ENCODE data around the gene MASP1.

MASP1 gene

GRCh38 chr3:187264021-187264420, 27.5 kb downstream of the MASP1 start:
- in situ Hi-C loops (cut with HindIII; ENCODE audit: low pct_ligation_motif_present, low sequenced_read_pairs), result no loop called here
- TF ChIP-seq CTCF (IDR thresholded peaks at IDR 0.05; ENCODE audit: low read depth, low read length, missing control alignments), result no peak
- peak overlapping the region; percentile 58 for H3K27ac ChIP-seq
- H3K4me3 ChIP-seq (ENCODE audit: low read depth, low read length), result no peak overlapping the region
- no peaks in the 10 kb centered on the region for H3K27me3 ChIP-seq (replicated peaks)
- peak; percentile 76 for DNase-seq
- H3K36me3 ChIP-seq (replicated peaks), result no peaks in the 10 kb centered on the region

- no peak for TF ChIP-seq CTCF (IDR thresholded peaks at IDR 0.05; ENCODE audit: low read depth, low read length, missing control alignments)
- H3K27me3 ChIP-seq (replicated peaks), result no peaks in the 10 kb centered on the region
- H3K27ac ChIP-seq, result peak overlapping the region; percentile 58
- no peak overlapping the region for H3K4me3 ChIP-seq (ENCODE audit: low read depth, low read length)
- H3K36me3 ChIP-seq (replicated peaks), result no peaks in the 10 kb centered on the region
- DNase-seq, result no peak
- in situ Hi-C loops (cut with HindIII; ENCODE audit: low pct_ligation_motif_present, low sequenced_read_pairs), result no loop called here
Observed at GRCh38 chr3:187263270-187263669, 28.3 kb downstream of the MASP1 start.

GRCh38 chr3:187262360-187262759, 29.2 kb downstream of the MASP1 start:
- no peak for TF ChIP-seq CTCF (IDR thresholded peaks at IDR 0.05; ENCODE audit: low read depth, low read length, missing control alignments)
- Histone ChIP-seq H3K4me3 (ENCODE audit: low read depth, low read length) (no peak overlapping the region), H3K27ac (no peak overlapping the region), H3K27me3 (replicated peaks) (no peaks in the 10 kb centered on the region), H3K36me3 (replicated peaks) (no peaks in the 10 kb centered on the region)
- no peak for DNase-seq
- in situ Hi-C loops (cut with HindIII; ENCODE audit: low pct_ligation_motif_present, low sequenced_read_pairs), result no loop called here

GRCh38 chr3:187261541-187261969, 30.0 kb downstream of the MASP1 start:
- no peak for DNase-seq
- H3K36me3 ChIP-seq (replicated peaks), result no peaks in the 10 kb centered on the region
- TF ChIP-seq CTCF (IDR thresholded peaks at IDR 0.05; ENCODE audit: low read depth, low read length, missing control alignments), result no peak
- no peak overlapping the region for H3K4me3 ChIP-seq (ENCODE audit: low read depth, low read length)
- no peak overlapping the region for H3K27ac ChIP-seq
- in situ Hi-C loops (cut with HindIII; ENCODE audit: low pct_ligation_motif_present, low sequenced_read_pairs), result no loop called here
- H3K27me3 ChIP-seq (replicated peaks), result no peaks in the 10 kb centered on the region

GRCh38 chr3:187259171-187259570, 32.4 kb downstream of the MASP1 start:
- no peak overlapping the region for H3K4me3 ChIP-seq (ENCODE audit: low read depth, low read length)
- TF ChIP-seq CTCF (IDR thresholded peaks at IDR 0.05; ENCODE audit: low read depth, low read length, missing control alignments), result no peak
- H3K27me3 ChIP-seq (replicated peaks), result no peaks in the 10 kb centered on the region
- DNase-seq, result no peak
- in situ Hi-C loops (cut with HindIII; ENCODE audit: low pct_ligation_motif_present, low sequenced_read_pairs), result no loop called here
- H3K36me3 ChIP-seq (replicated peaks), result no peaks in the 10 kb centered on the region
- H3K27ac ChIP-seq, result no peak overlapping the region

GRCh38 chr3:187257992-187258692, 33.4 kb downstream of the MASP1 start:
- no peak overlapping the region for H3K27ac ChIP-seq
- no peaks in the 10 kb centered on the region for H3K27me3 ChIP-seq (replicated peaks)
- in situ Hi-C loops (cut with HindIII; ENCODE audit: low pct_ligation_motif_present, low sequenced_read_pairs), result no loop called here
- H3K36me3 ChIP-seq (replicated peaks), result no peaks in the 10 kb centered on the region
- H3K4me3 ChIP-seq (ENCODE audit: low read depth, low read length), result no peak overlapping the region
- TF ChIP-seq CTCF (IDR thresholded peaks at IDR 0.05; ENCODE audit: low read depth, low read length, missing control alignments), result no peak
- no peak for DNase-seq
